SK-N-SH (cell line): ENCODE measurements around the gene CCDC107. TPM values are rescaled to one million over a fixed set of nuclear protein-coding genes. Genes with fewer than 3 reads are reported as not detected.

ENCODE experiments used
- CTCF ChIA-PET: fragments of 300-600, 350-600 bp; formaldehyde crosslinking; extraction: SDS; loops from one replicate; lab custom pipeline; 2021; lab: Yijun Ruan, JAX
- POLR2A ChIA-PET: fragments of 350-600 bp; sonication (Branson Sonifier 250); formaldehyde crosslinking; extraction: SDS; loops from one replicate; lab custom pipeline; 2020; ENCODE audit warnings: antibody characterized with exemption, inconsistent platforms; lab: Yijun Ruan, JAX
- DNase-seq: peaks from one replicate; pipeline ENCODE4 v3.0.0; 2012
- H2AFZ ChIP-seq: fragments of 200-600 bp; sonication (generic); 2 replicates; pipeline ENCODE4 v1.8.1; 2016; ENCODE audit warnings: antibody characterized with exemption, mild to moderate bottlenecking, low read depth
- H3F3A ChIP-seq: fragments of 200-600 bp; sonication (generic); replicated peaks from 2 replicates; pipeline ENCODE3; 2016; ENCODE audit warnings: antibody characterized with exemption, mild to moderate bottlenecking; ENCODE audit not compliant: insufficient read depth
- H3K27ac ChIP-seq, 2 experiments: fragments of 200-500 bp in 1 of 2; fragments of 200-600 bp in 1 of 2; sonication (Bioruptor generic) in 1 of 2; sonication (generic), shearing (Covaris generic) in 1 of 2; 2 replicates each; pipeline versions ENCODE4 v1.5.1 to v1.6.1; 2014 to 2016; ENCODE audit warnings: low read depth in 2 of 2, inconsistent platforms in 1 of 2, low read length in 1 of 2, mild to moderate bottlenecking in 1 of 2, mixed read lengths in 1 of 2
- H3K27me3 ChIP-seq: fragments of 200-600 bp; sonication (generic), shearing (Covaris generic); 2 replicates; pipeline ENCODE4 v1.6.1; 2016; ENCODE audit warnings: mixed run types; ENCODE audit not compliant: insufficient read depth
- H3K36me3 ChIP-seq, 2 experiments: fragments of 200-500 bp in 1 of 2; fragments of 200-600 bp in 1 of 2; sonication (Bioruptor generic) in 1 of 2; sonication (generic) in 1 of 2; replicated peaks in 1 of 2; 2 replicates each; pipeline versions ENCODE3 to v1.5.1; 2014 to 2016; ENCODE audit warnings: low read length in 1 of 2, mild to moderate bottlenecking in 1 of 2; ENCODE audit not compliant: insufficient read depth in 2 of 2, control insufficient read depth in 1 of 2
- H3K4me1 ChIP-seq, 2 experiments: fragments of 200-500 bp in 1 of 2; fragments of 200-600 bp in 1 of 2; sonication (Bioruptor generic) in 1 of 2; sonication (generic), shearing (Covaris generic) in 1 of 2; 2 replicates each; pipeline versions ENCODE4 v1.5.1 to v1.6.1; 2014 to 2016; ENCODE audit warnings: low read depth in 1 of 2, low read length in 1 of 2, mixed run types in 1 of 2; ENCODE audit not compliant: insufficient read depth in 2 of 2, control insufficient read depth in 1 of 2
- H3K4me2 ChIP-seq: fragments of 200-600 bp; sonication (generic), shearing (Covaris generic); 2 replicates; pipeline ENCODE4 v1.6.1; 2017; ENCODE audit warnings: mixed run types
- H3K4me3 ChIP-seq, 2 experiments: fragments of 200-500 bp in 1 of 2; fragments of 200-600 bp in 1 of 2; sonication (Bioruptor generic) in 1 of 2; sonication (generic), shearing (Covaris generic) in 1 of 2; 2 replicates each; pipeline versions ENCODE4 v1.5.1 to v1.8.1; 2014 to 2016; ENCODE audit warnings: low read depth in 2 of 2, inconsistent platforms in 1 of 2, low read length in 1 of 2, mild to moderate bottlenecking in 1 of 2, mixed read lengths in 1 of 2, moderate library complexity in 1 of 2
- H3K79me2 ChIP-seq: fragments of 200-600 bp; sonication (generic); 2 replicates; pipeline ENCODE4 v1.8.1; 2017; ENCODE audit warnings: mild to moderate bottlenecking; ENCODE audit not compliant: insufficient read depth
- H3K9ac ChIP-seq: fragments of 200-600 bp; sonication (generic); 2 replicates; pipeline ENCODE4 v1.6.1; 2017; ENCODE audit warnings: mixed run types
- H3K9me2 ChIP-seq: fragments of 200-600 bp; sonication (generic); 2 replicates; pipeline ENCODE4 v1.6.1; 2017; ENCODE audit warnings: mixed run types
- H3K9me3 ChIP-seq: fragments of 200-600 bp; sonication (generic); 2 replicates; pipeline ENCODE4 v1.6.1; 2017; ENCODE audit warnings: mixed run types, mild to moderate bottlenecking, moderate library complexity
- H4K20me1 ChIP-seq: fragments of 200-600 bp; sonication (generic); 2 replicates; pipeline ENCODE4 v1.6.1; 2017; ENCODE audit warnings: mild to moderate bottlenecking, mixed run types; ENCODE audit not compliant: insufficient read depth
- CHD2 ChIP-seq: fragments of 150-350 bp; IDR thresholded peaks from 2 replicates; pipeline ENCODE4 v1.6.1; 2018; ENCODE audit warnings: low read length; ENCODE audit not compliant: partially characterized antibody
- ELF1 ChIP-seq: IDR thresholded peaks from 2 replicates; pipeline ENCODE4 v1.4.0; 2012
- EP300 ChIP-seq, 2 experiments: IDR thresholded peaks; 2 replicates each; pipeline versions ENCODE4 v1.4.0 to v1.6.1; 2012; ENCODE audit warnings: borderline replicate concordance in 1 of 2, low read depth in 1 of 2, low read length in 1 of 2
- EZH2phosphoT487 ChIP-seq: fragments of 200-600 bp; sonication (generic); IDR thresholded peaks from 2 replicates; pipeline ENCODE4 v1.6.1; 2017; ENCODE audit warnings: low read depth, mixed run types, mild to moderate bottlenecking, antibody characterized with exemption, moderate library complexity, borderline replicate concordance
- FOSL2 ChIP-seq: IDR thresholded peaks from 2 replicates; pipeline ENCODE4 v1.4.0; 2012; ENCODE audit warnings: low read depth, mild to moderate bottlenecking, moderate library complexity, borderline replicate concordance
- FOXJ3 ChIP-seq: sonication (generic); formaldehyde crosslinking; IDR thresholded peaks from 2 replicates; pipeline ENCODE4 v1.5.1; 2020; ENCODE audit warnings: mild to moderate bottlenecking, missing genetic modification reagents
- FOXM1 ChIP-seq: IDR thresholded peaks from 2 replicates; pipeline ENCODE4 v1.4.0; 2012; ENCODE audit warnings: low read depth, mild to moderate bottlenecking
- GABPA ChIP-seq: IDR thresholded peaks from 2 replicates; pipeline ENCODE4 v1.4.0; 2012; ENCODE audit warnings: low read depth, mild to moderate bottlenecking
- GATA2 ChIP-seq: sonication (generic); formaldehyde crosslinking; IDR thresholded peaks from 2 replicates; pipeline ENCODE4 v1.5.0; 2020; ENCODE audit warnings: mild to moderate bottlenecking, missing genetic modification reagents
- JUND ChIP-seq: IDR thresholded peaks from 2 replicates; pipeline ENCODE4 v1.4.0; 2012
- MEF2A ChIP-seq: IDR thresholded peaks from 2 replicates; pipeline ENCODE4 v1.4.0; 2012; ENCODE audit warnings: low read depth, borderline replicate concordance
- MXI1 ChIP-seq: IDR thresholded peaks from 2 replicates; pipeline ENCODE4 v1.6.1; 2012; ENCODE audit warnings: mild to moderate bottlenecking, low read depth, low read length, improper control_type of control experiment
- NFIC ChIP-seq: IDR thresholded peaks from 2 replicates; pipeline ENCODE4 v1.4.0; 2012; ENCODE audit warnings: borderline replicate concordance
- NRF1 ChIP-seq: IDR thresholded peaks from 2 replicates; pipeline ENCODE4 v1.6.1; 2012; ENCODE audit warnings: low read depth, mild to moderate bottlenecking, low read length
- POLR2AphosphoS5 ChIP-seq: IDR thresholded peaks from 2 replicates; pipeline ENCODE4 v1.6.1; 2012; ENCODE audit warnings: low read depth, low read length
- RAD21 ChIP-seq: IDR thresholded peaks from 2 replicates; pipeline ENCODE4 v1.6.1; 2012; ENCODE audit warnings: mild to moderate bottlenecking, low read length
- RCOR1 ChIP-seq: fragments of 150-350 bp; IDR thresholded peaks from 2 replicates; pipeline ENCODE4 v1.6.1; 2017; ENCODE audit warnings: antibody characterized with exemption, low read length
- RFX5 ChIP-seq: IDR thresholded peaks from 2 replicates; pipeline ENCODE4 v1.6.1; 2012; ENCODE audit warnings: mild to moderate bottlenecking, improper control_type of control experiment, low read length
- RXRA ChIP-seq: IDR thresholded peaks from 2 replicates; pipeline ENCODE4 v1.4.0; 2012; ENCODE audit warnings: low read depth, mild to moderate bottlenecking, borderline replicate concordance
- SIN3A ChIP-seq: IDR thresholded peaks from 2 replicates; pipeline ENCODE4 v1.6.1; 2012; ENCODE audit warnings: low read depth, mild to moderate bottlenecking, low read length, moderate library complexity, borderline replicate concordance
- TCF12 ChIP-seq: IDR thresholded peaks from 2 replicates; pipeline ENCODE4 v1.4.0; 2012
- TEAD4 ChIP-seq: IDR thresholded peaks from 2 replicates; pipeline ENCODE4 v1.4.0; 2012; ENCODE audit warnings: mild to moderate bottlenecking, borderline replicate concordance; ENCODE audit not compliant: insufficient read depth
- WGBS: methylation state at CpG from one replicate; pipeline ENCODE4 v1.1.6; 2017; ENCODE audit warnings: low lambda C conversion rate; 5-methylcytosine and 5-hydroxymethylcytosine counted together
- polyA plus RNA-seq, 3 experiments: library from polyadenylated mRNA; depleted of rRNA; stranded (reverse); fragments of >200 nt; gene quantifications; 2 replicates each; pipeline ENCODE4 v1.2.3, GENCODE V29; 2012
- TF ChIP-seq, protein P1 (sequence below): IDR thresholded peaks from 2 replicates; pipeline ENCODE4 v1.4.0; 2012; ENCODE audit warnings: low read depth
- TF ChIP-seq, protein P2 (sequence below): IDR thresholded peaks from 2 replicates; pipeline ENCODE4 v1.4.0; 2012; ENCODE audit warnings: low read depth, borderline replicate concordance
- TF ChIP-seq, protein P3 (sequence below): fragments of 150-350 bp; IDR thresholded peaks from 2 replicates; pipeline ENCODE4 v1.6.1; 2017; ENCODE audit warnings: antibody characterized with exemption, low read length, low read depth, borderline replicate concordance
- TF ChIP-seq, protein P4 (sequence below): fragments of 200-600 bp; sonication (generic); IDR thresholded peaks from 2 replicates; pipeline ENCODE4 v1.6.1; 2017; ENCODE audit warnings: antibody characterized with exemption, mild to moderate bottlenecking, moderate library complexity

Gene CCDC107, protein sequence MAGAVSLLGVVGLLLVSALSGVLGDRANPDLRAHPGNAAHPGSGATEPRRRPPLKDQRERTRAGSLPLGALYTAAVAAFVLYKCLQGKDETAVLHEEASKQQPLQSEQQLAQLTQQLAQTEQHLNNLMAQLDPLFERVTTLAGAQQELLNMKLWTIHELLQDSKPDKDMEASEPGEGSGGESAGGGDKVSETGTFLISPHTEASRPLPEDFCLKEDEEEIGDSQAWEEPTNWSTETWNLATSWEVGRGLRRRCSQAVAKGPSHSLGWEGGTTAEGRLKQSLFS
- 20.9 and 22.0 TPM in 2 replicates for polyA plus RNA-seq (2012; rRNA removed)
- polyA plus RNA-seq (2012; cell fraction: cytosol; rRNA removed), result 18.4 and 19.9 TPM in 2 replicates
- 23.6 and 25.8 TPM in 2 replicates for polyA plus RNA-seq (2012; cell fraction: nucleus; rRNA removed)

DNA sequence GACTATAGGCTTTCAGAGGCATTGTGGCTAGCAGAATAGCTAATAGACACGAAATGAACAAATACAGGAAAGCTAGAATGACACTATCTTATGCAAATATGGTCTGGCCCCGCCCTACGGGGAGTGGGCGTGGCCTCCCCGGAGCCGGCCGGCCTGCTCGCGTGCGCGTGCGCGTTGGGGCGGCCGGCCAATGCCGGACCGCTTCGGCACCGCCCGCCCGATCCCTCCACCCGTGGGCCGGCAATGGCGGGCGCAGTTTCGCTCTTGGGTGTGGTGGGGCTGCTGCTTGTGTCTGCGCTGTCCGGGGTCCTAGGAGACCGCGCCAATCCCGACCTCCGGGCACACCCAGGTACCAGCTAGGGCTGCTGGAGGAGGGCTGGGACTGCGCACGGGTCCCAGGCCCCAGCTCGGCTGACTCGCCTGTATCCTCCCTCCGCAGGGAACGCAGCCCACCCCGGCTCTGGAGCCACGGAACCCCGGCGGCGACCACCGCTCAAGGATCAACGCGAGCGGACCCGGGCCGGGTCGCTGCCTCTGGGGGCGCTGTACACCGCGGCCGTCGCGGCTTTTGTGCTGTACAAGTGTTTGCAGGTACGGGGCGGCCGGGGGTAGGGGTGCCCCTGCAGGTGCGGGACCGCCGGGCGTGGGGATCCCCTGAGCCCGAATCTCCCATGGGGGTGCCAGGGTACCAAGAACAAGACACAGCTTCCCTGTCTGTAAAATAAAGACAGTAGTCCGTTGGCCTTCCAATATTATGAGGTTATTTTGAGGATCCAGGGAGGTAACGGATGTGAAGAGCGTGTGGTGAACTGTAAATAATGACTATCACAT lies at the start of gene CCDC107:
CCDC107 (plus strand) TSS at position 156 of the 831 bp plus-strand sequence; CDS start at position 244, 88 bp downstream.
- H3K79me2 ChIP-seq, result peaks cover 22% of the 10 kb centered on the region
- ChIA-PET CTCF (interaction anchor here (0.6 to 6.0 kb wide), 44 partner anchors 8 to 578 kb away, joined by 3 to 86 read pairs (median 4); partner anchors contain the start of genes CA9, CD72, CREB3 and FANCG), POLR2A (interaction anchor here (0.8 to 3.8 kb wide), 7 partner anchors 11 to 562 kb away, joined by 3 to 20 read pairs (median 3); partner anchors contain the start of genes CREB3, PIGO and TLN1)
- H3K4me2 ChIP-seq, result peak within 1 kb of the TSS; percentile 80
- peaks cover 0 to 14% of the 10 kb centered on the region in 2 experiments; a peak in 1 of 4 replicates for H3K4me1 ChIP-seq
- no peaks in the 10 kb centered on the region for H3K27me3 ChIP-seq
- 0% methylated on average over 14 of the region's 67 CpGs for WGBS
- H3K9ac ChIP-seq, result peak within 1 kb of the TSS; percentile 88
- H3K36me3 ChIP-seq, result peaks cover 0 to 11% of the 10 kb centered on the region in 2 experiments
- peaks cover 27% of the 10 kb centered on the region for H3F3A ChIP-seq
- H3K4me3 ChIP-seq, result peak within 1 kb of the TSS; percentile 70 to 82
- H2AFZ ChIP-seq, result peak within 1 kb of the TSS; percentile 71
- H3K27ac ChIP-seq, result peak within 1 kb of the TSS; percentile 97 to 98
- H4K20me1 ChIP-seq, result no peaks in the 10 kb centered on the region
- H3K9me2 ChIP-seq, result no peaks in the 10 kb centered on the region
- H3K9me3 ChIP-seq, result no peaks in the 10 kb centered on the region
- peak; percentile 98 for DNase-seq
- TF ChIP-seq FOXJ3 (CRISPR knock-in tag) (no peak), NFIC (no peak), TCF12 (no peak; the same call in 1 of the 2 replicates), EP300 (IDR thresholded peaks at IDR 0.05; ENCODE audit: borderline replicate concordance in 1 of 2, low read depth in 1 of 2, low read length in 1 of 2) (no peak), GATA2 (CRISPR knock-in tag) (no peak), CHD2 (no peak), NRF1 (peak; percentile 88), GABPA (no peak), RAD21 (peak; percentile 25; the same call in 1 of the 2 replicates), TEAD4 (no peak), JUND (no peak), MXI1 (no peak), RCOR1 (no peak), RXRA (no peak), EZH2phosphoT487 (no peak), FOSL2 (no peak), POLR2AphosphoS5 (peak; percentile 72), RFX5 (no peak), MEF2A (no peak), SIN3A (0 out of 2 replicates have a peak, but pooled peaks have one; percentile 59), FOXM1 (no peak), ELF1 (no peak)
- TF ChIP-seq, protein P1, sequence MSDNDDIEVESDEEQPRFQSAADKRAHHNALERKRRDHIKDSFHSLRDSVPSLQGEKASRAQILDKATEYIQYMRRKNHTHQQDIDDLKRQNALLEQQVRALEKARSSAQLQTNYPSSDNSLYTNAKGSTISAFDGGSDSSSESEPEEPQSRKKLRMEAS, result no peak
- TF ChIP-seq, protein P2, sequence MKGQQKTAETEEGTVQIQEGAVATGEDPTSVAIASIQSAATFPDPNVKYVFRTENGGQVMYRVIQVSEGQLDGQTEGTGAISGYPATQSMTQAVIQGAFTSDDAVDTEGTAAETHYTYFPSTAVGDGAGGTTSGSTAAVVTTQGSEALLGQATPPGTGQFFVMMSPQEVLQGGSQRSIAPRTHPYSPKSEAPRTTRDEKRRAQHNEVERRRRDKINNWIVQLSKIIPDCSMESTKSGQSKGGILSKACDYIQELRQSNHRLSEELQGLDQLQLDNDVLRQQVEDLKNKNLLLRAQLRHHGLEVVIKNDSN, result no peak; the same call in 1 of the 2 replicates
- TF ChIP-seq, protein P3, sequence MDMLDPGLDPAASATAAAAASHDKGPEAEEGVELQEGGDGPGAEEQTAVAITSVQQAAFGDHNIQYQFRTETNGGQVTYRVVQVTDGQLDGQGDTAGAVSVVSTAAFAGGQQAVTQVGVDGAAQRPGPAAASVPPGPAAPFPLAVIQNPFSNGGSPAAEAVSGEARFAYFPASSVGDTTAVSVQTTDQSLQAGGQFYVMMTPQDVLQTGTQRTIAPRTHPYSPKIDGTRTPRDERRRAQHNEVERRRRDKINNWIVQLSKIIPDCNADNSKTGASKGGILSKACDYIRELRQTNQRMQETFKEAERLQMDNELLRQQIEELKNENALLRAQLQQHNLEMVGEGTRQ, result no peak
- TF ChIP-seq, protein P4, sequence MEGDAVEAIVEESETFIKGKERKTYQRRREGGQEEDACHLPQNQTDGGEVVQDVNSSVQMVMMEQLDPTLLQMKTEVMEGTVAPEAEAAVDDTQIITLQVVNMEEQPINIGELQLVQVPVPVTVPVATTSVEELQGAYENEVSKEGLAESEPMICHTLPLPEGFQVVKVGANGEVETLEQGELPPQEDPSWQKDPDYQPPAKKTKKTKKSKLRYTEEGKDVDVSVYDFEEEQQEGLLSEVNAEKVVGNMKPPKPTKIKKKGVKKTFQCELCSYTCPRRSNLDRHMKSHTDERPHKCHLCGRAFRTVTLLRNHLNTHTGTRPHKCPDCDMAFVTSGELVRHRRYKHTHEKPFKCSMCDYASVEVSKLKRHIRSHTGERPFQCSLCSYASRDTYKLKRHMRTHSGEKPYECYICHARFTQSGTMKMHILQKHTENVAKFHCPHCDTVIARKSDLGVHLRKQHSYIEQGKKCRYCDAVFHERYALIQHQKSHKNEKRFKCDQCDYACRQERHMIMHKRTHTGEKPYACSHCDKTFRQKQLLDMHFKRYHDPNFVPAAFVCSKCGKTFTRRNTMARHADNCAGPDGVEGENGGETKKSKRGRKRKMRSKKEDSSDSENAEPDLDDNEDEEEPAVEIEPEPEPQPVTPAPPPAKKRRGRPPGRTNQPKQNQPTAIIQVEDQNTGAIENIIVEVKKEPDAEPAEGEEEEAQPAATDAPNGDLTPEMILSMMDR, result peak; percentile 65
